Measurements from ENCODE around the gene KNOP1. TPM values are rescaled to one million over a fixed set of nuclear protein-coding genes. Genes with fewer than 3 reads are reported as not detected.
"Not testable (repeated sequence)": the region's sequence is repeated elsewhere in the genome, so short reads cannot be mapped to it uniquely, and the experiment has no call there.

The KNOP1 gene
- polyA plus RNA-seq, 3 donors, result 43.6 to 45.2 (median 44.1) TPM

GRCh38 chr16:19688396-19689024 is 29.5 kb downstream of the KNOP1 start:
- no peak for DNase-seq (ENCODE audit: low read depth in 3 of 3, low spot score in 2 of 3)

DNA sequence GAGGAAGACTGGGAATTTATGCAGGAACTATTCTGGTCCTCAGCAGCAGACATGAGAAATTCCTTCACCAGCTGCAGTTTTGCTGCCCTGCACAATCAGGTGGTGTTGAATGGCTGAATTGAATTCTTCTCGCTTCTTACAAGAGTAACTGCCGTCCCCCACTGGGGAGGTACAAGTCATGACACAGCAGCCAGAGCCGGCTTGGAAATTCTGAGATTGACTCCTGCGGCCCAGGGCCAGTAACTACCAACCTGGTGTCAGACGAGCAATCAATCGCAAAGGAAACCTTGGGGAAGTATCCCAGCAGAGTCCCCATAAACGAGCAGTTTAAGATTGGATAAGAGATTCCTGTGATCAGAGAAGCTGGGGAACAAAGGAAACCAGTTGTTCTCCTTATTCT is 30.7 kb downstream of the KNOP1 start:
- no peak for DNase-seq (ENCODE audit: low read depth in 3 of 3, low spot score in 2 of 3)

DNA sequence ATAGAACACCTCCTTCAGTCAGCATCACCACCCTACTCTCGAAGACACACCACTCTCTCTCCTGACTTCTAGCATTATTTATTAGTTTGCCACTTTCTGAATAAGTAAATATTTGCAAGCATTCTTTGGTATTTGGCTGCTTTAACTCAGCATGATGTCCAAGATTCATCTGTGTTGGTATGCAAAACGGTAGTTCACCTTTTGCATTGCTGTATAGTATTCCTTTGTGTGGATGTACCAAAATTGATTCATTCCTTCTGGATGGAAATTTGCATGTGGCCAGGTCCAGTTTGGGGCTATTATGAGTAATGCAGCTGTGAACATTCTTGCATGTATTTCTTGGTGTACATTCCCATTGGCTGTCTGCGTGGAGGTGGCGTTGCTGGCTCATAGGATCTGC is 32.9 kb downstream of the KNOP1 start:
- DNase-seq (ENCODE audit: low read depth in 3 of 3, low spot score in 2 of 3), result no peak

GRCh38 chr16:19683453-19684236 is 34.4 kb downstream of the KNOP1 start:
- no peak for DNase-seq (ENCODE audit: low read depth in 3 of 3, low spot score in 2 of 3)

DNA sequence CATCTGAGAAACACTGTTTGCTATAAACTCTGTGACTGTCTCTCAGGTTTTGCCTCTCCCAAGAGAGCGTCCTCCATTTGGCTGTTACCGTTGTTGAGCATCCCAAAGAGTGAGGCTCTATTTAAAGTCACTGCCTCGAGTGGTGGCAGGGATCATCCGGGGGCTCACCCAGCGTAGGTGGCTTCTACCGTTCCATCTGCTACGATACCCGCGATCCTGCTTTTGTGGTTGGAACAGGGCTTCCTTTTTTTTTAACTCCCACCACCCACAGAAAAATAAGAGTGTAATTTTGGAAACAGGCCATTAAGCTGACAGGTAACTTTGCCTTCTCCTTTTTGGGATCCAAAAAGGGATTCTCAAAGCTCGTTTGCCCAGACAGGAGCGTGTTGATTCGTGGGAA is 36.4 kb downstream of the KNOP1 start:
- DNase-seq (ENCODE audit: low read depth in 3 of 3, low spot score in 2 of 3), result no peak

- peak in 1 of 3 donors; percentile 7 for DNase-seq (ENCODE audit: low read depth in 3 of 3, low spot score in 2 of 3)
Observed at GRCh38 chr16:19680881-19681340, 37.1 kb downstream of the KNOP1 start.

GRCh38 chr16:19679281-19679680 is 38.7 kb downstream of the KNOP1 start:
- not testable (repeated sequence) for DNase-seq (ENCODE audit: low read depth in 3 of 3, low spot score in 2 of 3)

DNA sequence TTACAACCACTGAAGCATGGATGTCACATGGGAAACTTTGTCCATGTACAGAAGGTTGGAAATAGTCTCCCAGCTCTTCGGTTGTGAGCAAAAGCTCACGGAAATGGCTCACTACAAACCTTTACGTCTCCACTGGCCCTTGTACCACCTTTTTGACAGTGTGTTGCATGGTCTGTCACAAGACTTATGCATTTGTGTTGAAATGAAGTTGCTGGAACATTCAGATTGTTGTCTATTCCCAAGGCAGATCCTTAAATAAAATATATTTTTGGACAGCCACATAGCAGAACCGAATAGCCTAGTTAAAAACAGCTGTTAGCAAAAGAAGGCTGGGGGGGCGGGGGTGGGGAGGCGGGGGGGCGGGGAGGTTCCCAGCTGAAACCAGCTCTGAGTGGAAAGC is 39.2 kb downstream of the KNOP1 start:
- no peak for DNase-seq (ENCODE audit: low read depth in 3 of 3, low spot score in 2 of 3)

- no peak for DNase-seq (ENCODE audit: low read depth in 3 of 3, low spot score in 2 of 3)
Observed at GRCh38 chr16:19677402-19677801, 40.6 kb downstream of the KNOP1 start.

GRCh38 chr16:19674485-19674884 is 43.5 kb downstream of the KNOP1 start:
- DNase-seq (ENCODE audit: low read depth in 3 of 3, low spot score in 2 of 3), result no peak

GRCh38 chr16:19672378-19672777 is 45.6 kb downstream of the KNOP1 start:
- DNase-seq (ENCODE audit: low read depth in 3 of 3, low spot score in 2 of 3), result no peak

GRCh38 chr16:19666477-19666876 is 51.5 kb downstream of the KNOP1 start:
- DNase-seq (ENCODE audit: low read depth in 3 of 3, low spot score in 2 of 3), result no peak

DNA sequence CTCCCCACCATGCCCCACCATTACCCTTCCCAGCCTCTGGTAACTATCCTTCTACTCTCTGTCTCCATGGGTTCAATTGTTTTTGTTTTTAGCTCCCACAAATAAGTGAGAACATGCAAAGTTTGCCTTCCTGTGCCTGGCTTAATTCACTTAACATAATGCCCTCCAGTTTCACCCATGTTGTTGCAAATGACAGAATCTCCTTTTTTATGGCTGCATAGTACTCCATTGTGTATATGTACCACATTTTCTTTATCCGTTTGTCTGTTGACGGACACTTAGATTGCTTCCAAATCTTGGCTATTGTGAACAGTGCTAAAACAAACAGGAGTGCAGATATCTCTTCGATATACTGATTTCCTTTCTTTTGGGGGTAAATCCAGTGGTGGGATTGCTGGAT is 52.7 kb downstream of the KNOP1 start:
- not testable (repeated sequence) for DNase-seq (ENCODE audit: low read depth in 3 of 3, low spot score in 2 of 3)

DNA sequence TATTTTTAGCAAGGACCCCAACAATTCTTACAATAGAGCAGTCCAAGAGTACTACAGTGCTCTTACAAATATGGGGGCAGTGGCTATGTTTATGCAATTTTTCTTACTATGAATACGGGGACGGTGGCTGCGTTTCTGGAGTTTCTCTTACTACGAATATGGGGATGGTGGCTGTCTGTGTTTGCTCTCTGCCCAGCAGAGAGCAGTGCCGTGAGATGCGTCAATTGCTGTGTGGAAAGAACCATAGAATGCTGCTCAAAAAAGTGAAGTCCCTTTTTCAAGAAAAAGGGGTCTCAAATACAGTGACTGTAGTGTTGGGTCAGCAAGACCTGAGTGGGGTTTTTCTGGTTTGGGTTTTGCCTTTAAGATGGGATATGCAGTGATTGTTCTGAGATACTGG is 53.9 kb downstream of the KNOP1 start:
- no peak for DNase-seq (ENCODE audit: low read depth in 3 of 3, low spot score in 2 of 3)

- DNase-seq (ENCODE audit: low read depth in 3 of 3, low spot score in 2 of 3), result no peak
Observed at GRCh38 chr16:19662351-19662750, 55.7 kb downstream of the KNOP1 start.

DNA sequence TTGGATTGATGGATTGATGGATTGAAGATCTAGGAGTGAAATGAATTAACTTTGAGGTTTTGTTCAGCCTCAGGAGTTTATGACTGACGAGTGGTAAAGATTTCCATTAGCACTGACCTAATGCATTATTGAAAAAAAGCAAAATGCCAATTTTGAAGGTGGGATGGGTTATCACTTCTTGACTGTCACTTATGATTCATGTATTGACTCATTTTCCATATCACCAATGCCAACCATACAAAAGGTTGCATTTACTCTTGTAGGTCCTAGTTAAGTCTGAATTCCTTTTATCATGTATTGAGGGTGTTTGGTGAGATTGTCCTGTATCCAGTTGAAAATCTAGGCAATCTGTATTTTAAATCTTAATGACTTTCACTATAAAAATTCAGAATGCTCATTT is 57.6 kb downstream of the KNOP1 start:
- no peak for DNase-seq (ENCODE audit: low read depth in 3 of 3, low spot score in 2 of 3)

GRCh38 chr16:19659554-19659953 is 58.5 kb downstream of the KNOP1 start:
- DNase-seq (ENCODE audit: low read depth in 3 of 3, low spot score in 2 of 3), result no peak

DNA sequence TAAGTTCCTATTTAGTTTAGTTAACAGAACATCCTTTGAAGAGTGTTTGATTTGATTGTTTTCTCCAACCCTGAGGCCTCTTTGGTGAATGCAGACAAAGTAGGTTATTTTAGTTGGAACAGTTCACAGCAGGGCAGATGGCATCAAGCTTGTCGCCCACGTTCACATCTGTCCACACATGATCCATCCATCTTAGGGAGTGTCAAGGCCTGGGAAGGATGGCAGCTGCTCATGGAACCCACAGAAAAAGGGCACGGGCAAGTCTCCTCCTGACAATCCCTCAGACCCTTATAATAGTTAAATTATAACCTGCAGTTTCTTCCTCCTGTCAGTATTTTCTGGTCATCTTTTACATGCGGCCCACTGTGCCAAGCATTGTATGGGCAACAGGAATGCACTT is 60.2 kb downstream of the KNOP1 start:
- no peak for DNase-seq (ENCODE audit: low read depth in 3 of 3, low spot score in 2 of 3)

DNA sequence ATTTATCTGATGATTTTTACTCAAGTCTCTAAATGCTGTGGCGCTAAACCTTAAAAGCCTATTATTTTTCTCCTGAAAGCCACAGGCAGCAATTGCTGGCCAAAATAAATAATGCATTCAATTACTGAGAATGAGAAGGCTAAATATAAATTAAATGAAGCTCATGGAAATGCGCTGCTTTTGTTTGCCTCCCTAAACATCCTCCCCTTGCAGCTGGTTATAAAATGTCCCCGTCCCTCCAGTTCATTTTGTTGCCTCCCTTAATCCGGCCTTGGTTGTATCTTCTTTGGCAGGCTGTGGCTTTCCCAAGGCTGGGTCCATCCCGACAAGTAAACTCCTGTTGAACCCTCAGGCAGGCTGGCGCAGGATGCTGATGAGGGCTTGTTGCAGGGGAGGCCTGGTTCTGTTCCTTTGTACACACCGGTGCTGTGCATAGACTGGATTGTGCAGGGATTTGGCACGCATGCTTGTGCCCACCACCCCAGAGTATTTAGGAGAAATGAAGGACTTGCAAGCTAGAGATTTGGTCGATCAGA is 62.7 kb downstream of the KNOP1 start:
- DNase-seq (ENCODE audit: low read depth in 3 of 3, low spot score in 2 of 3), result no peak

DNA sequence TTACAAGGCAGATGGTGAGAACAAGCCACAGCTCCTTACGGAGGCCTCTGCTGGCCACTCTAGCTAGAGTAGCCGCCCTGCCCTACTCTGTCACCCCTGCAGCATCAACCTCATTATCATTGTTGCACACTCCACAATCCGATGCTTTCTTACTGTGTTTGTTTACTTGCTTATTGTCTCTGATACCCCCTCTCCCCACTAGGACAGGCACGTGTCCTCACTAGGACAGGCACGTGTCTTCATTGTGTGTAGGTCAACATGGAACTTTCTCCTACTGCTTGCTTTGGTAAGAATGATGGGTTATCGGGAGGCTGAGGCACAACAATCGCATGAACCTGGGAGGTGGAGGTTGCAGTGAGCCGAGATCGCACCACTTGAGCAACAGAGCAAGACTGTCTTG is 63.9 kb downstream of the KNOP1 start:
- DNase-seq (ENCODE audit: low read depth in 3 of 3, low spot score in 2 of 3), result no peak
